GM15510 (cell line): ENCODE results near the gene CIB2.

Experiments used
- POLR2A ChIP-seq: IDR thresholded peaks from 3 replicates; pipeline ENCODE4 v1.6.1; 2011; ENCODE audit warnings: borderline replicate concordance; ENCODE audit not compliant: insufficient read length; ENCODE audit errors: extremely low read depth

CIB2 gene

DNA sequence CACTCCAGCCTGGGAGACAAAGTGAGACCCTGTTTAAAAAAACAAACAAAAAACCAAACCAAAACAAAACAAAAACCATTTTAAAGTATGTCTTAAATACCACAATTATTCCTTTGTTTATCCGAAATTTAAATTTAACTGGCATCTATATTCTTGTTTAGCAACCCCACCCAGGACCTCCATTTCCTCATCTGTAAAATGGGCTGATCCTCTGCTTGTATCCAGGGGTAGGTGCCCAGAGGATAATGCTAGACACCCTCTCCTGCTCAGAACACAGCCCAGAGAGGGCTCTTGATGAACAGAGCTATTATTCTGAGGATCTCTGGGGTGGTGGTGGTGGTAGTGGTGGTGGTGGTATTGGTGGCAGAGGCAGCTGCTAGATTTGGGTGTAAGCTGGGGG lies 29.0 kb downstream of the CIB2 start:
- no peak for TF ChIP-seq POLR2A

DNA sequence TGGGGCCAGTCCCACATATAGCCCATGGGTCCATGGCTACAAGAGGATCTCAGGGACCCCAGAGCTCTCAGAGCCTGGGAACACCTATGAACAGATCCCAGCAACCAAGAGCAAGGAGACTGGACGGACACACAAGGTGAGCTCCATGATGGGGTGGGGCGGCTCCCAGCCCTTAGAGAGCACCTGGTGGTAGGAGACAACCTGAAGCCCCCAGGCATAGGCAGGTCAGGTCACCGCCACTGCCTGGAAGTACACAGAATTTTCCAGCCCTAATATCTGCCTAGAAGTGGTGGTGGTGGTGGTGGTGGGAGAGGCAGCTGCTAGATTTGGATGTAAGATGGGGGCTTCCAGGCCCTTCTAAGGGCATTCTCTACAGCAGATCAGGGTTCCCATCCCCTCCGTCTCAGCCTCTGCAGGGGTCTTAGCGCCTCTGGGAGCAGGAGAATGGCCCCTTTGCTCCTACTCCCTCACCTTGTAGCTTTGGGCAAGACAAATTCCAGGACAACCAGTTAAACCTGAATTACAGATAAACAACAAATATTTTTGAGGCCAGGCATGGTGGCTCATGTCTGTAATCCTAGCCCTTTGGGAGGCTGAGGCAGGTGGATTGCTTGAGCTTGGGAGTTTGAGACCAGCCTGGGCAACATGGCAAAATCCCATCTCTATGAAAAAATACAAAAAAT lies 29.7 kb downstream of the CIB2 start:
- no peak for TF ChIP-seq POLR2A

DNA sequence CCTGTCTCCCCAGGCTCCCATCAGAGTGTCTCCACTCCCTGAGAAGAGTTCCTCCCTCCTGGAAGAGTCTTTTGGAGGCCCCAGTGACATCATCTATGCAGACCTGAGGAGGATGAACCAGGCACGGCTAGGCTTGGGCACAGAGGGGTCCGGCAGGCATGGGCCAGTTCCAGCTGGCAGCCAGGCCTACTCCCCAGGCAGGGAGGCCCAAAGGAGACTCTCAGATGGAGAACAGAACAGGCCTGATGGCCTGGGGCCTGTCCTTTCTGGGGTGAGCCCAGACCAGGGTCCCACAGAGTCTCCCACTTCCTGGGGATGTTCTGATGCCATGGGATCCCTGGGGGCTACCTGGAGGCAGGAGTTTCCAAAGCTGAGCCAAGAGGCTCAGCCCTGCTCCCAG lies 30.4 kb downstream of the CIB2 start:
- no peak for TF ChIP-seq POLR2A

DNA sequence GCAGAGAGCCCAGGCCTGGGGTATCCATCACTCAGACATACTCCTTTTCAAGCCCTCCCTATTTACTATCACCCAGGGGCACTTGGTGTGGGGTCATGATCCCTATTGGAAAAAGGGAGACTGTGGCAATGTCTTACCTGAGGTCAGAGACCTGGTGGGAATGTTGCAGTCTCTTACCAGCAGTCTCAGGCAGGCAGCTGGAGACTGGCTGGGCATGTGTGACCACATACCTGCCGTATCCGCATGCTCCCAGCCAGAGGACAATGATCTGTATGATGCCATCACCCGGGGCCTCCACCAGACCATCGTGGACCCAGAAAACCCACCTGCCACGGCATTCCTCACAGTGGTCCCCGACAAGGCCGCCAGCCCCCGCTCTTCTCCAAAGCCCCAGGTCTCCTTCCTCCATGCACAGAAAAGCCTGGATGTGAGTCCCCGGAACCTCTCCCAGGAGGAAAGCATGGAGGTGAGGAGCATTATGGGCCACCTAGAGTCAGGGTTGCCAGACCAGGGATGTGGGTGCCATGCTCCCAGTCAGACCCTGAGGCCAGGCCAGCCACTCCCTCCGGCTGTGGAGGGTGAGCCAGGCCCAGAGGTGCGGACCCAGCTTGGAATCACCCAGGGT lies 33.0 kb downstream of the CIB2 start:
- TF ChIP-seq POLR2A: no peak

DNA sequence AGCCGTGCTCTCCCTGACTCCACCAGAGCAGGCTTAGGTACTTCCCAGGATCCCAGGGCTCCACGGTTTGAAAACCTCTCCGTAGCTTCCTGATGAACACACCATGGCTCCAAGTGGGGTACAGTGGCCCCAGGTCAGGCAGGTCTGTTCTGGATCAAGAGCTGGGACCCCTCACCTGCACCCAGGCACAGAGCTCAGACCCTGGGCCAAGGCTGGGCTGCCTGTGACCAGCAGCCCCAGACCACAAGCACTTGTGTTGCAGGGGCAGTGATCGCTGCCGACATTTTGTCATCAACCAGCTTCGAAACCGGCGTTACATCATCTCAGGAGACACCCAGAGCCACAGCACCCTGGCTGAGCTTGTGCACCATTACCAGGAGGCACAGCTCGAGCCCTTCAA lies 33.6 kb downstream of the CIB2 start:
- no peak for TF ChIP-seq POLR2A

DNA sequence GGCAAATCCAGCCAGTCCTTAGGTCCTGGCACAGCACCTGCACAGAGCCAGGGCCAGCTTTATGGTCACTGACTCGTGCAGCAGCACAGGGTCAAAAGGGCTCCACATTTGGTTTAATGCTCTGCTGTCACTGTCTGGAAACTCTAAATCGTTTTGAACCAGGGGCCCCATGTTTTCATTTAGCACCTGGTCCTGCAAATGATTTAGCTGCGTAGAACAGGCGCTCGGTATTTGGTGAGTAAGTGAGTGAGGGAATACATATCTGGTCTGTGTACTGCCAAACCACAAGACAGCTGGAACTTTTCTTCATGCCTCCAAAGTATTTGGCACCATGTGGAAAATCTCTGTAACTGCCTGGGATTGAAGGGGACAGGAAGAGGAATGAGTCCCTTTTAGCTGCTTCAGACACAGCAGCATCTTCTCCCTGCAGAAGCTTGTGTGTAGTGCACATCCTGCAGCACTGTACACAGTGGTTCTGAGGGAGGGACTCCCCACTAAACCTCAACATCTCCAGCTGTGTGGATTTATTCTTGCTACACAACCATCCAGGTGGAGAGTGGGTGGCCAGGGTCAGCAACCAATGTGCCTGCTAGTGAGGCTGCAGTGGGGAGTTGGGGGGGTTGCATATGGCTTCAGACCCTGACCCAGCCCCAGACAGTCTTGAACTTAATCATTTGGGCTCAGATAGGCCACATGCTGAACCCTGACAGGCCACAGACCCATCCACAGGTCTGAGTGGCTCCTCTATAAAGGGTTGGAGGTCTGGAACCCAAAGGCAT lies 37.8 kb downstream of the CIB2 start:
- no peak for TF ChIP-seq POLR2A

DNA sequence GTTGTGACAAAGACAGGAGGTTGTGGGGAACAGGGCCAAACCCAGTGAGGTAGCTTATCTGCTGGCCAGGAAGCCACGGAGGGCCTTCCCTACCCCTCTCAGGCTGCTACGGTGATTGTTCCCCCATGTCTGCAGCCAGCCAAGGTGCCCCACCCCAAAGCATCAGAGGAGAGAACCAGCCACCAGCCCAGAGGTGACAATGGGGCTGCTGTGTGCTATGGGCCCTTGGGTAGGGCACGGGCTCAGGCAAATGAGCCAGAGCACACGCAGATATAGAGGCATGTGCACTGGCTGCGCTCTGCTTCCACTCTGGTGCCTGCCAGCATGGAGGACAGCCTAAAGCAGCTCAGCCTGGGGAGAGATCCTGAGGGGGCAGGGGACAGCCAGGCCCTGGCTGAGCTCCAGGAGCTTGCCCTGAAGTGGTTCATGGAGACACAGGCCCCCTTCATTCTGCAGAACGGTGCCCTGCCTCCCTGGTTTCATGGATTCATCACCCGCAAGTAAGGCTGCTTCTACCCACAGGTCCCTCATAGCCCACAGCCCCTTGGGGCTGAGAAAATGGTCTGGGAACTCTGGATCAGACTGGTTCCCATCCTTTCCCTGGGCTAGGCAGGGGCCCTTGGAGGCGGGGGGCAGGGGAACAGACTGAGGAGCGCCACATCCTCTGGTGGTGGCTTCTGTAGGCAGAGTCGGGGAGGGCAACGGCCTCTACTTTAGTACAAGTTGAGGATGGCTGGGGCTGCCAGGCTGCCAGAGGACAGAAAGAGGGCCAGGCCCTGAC lies 38.8 kb downstream of the CIB2 start, which contains the start of gene SH2D7:
Gene SH2D7, plus strand, starts transcription at position 301 of the 781 bp plus-strand sequence. Its CDS starts 24 bp downstream, at position 325.
- TF ChIP-seq POLR2A: no peak

DNA sequence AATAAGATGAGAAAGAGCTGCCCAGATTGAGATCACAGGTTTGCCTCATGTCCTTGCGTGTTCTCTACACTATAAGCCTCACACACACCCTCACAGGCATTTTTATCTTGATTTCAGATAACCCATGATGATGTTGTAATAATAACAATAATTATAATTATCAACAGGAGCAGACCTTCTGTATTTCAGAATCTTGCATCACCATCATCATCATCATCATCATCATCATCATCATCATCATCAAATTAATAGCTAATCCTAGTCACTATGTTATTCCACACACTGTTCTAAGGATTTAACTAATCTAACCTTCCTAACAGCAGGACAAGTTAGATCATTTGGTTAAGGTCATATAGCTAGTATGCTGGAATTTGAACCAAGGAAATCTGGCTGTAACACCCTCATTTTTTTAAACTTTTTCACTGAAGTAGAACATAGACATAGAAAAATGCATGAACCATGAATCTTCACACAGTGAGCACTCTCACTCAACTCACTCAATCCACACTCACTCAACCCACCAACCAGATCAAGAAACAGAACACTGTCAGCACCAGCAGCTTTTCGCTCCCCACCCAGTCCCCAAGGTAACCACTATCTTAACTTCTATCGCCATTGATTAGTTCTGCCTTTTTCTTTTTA lies 40.7 kb downstream of the CIB2 start:
- no peak for TF ChIP-seq POLR2A

DNA sequence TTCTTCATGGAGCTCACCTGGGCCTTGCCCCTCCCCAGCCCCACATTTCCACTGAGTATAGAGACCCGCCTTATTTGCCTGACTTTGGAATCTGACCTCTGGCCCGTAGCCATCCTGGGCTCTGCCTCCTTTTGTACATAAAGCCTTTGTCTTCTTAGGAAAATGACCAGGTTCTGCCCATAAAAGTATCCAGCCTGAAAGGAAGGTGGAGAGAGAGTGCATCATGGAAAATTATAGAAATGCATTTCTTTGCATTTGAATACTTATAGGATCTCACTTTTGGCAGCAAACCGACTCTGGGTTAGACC lies 42.5 kb downstream of the CIB2 start:
- TF ChIP-seq POLR2A: no peak

DNA sequence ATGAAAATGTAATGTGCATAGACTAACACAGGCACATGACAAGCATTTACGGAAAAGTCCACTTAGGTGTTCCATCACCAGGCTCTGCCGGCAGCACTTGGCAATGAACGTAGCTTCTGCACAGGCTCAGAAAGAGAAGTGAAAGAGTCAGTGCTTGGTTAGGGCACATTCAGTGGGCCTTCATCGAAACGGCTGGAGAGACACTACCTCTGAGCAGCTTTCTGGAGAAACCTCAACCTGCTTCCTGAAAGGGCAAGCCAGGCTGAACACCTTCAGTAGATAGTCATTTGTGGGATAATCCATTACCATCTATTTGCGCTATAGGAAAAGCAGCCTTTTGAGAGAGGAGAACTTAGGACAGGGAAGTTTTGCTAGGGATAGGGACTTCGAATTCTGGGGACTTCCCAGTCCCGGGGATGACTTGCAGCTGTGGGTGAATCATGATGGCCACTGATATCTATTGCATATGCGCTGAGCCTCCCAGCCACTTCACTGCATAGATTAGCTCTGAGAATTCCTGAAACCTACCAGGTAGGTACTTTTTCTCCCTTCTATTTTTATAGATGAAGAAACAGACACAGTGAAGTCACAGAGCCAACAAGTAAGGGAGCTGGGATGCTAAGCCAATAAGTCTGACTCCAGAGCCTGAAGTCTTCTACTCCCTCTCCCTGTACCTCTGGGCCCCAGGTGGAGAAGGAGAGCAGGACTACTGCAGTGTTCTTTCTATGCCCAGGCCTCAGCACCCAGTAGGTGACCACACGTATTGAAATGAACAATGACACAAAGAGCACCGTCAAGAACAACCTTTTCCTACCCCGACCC lies 43.1 kb downstream of the CIB2 start:
- no peak for TF ChIP-seq POLR2A

DNA sequence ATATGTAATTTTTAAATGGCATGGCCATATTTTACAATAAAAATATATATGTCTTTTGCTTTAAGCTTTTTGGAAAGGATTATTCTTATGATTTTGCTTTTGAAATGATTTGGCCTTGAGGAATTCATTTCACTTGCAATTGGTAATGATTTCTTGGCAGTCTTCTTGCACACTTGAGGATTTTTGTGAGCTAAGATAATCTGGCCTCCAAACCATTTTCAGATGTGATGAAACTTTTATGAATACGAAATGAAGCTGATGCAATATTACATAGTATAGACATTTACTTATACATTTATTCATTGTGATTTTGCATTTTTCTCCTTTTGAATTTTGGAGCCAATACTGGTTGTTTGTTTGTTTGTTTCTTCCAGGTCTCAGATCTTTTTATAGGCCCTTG lies 45.3 kb downstream of the CIB2 start:
- no peak for TF ChIP-seq POLR2A

DNA sequence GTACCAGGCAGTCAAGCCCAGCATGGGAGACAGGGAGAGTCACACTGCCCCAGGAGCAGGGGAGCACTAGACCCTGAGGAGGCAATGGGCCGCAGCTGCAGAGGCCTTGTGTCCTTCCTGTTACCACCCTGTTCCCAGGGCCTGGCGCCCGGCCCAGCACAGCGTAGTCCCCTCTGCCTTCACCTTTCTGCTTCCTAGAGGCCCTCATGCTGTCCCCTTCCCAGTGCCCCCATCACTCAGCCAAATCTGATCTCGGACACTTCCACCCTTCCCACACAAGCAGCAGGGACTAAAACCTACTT lies 46.8 kb downstream of the CIB2 start:
- no peak for TF ChIP-seq POLR2A

DNA sequence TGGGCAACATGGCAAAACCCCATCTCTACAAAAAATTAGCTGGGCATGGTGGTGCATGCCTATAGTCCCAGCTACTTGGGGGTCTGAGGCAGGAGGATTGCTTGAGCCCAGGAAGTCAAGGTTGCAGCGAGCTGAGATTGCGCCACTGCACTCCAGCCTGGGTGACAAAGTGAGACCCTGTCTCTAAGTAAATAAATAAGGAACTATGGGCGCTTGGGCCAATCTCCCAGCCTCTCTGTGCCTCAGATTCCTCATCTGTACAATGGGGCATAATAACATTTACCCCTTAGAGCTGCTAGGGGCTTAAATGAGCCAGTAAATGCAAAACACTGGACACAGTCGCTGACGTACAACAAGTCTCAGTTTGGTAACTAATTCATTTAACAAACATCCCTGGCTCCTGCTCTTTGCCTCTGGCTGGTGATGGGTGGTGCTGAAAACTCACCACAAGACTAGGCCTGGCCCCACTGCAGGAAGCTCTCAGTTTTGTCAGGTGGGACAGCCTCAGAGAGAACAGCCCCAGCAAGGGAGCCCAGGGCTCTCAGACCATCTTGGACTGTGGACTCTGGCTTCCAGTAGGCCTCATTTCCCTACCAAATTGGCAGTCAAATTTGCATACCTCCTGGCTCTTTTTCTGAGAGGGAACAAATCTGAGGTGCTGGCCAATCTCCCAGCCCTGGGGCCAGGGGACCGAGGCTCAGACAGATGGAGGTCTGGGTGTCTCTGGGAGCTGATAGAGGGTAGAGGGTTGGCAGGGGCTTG lies 47.4 kb downstream of the CIB2 start:
- TF ChIP-seq POLR2A: no peak
